ENCODE measurements around the gene METTL24.
"Not testable (repeated sequence)": the region's sequence is repeated elsewhere in the genome, so short reads cannot be mapped to it uniquely, and the experiment has no call there.

Gene METTL24

GRCh38 chr6:110364364-110365105 lies 6.4 kb upstream of the METTL24 start:
- no peak overlapping the region for H3K4me3 ChIP-seq (ENCODE audit: low read depth, low read length)
- DNase-seq (ENCODE audit: low read depth): no peak

DNA sequence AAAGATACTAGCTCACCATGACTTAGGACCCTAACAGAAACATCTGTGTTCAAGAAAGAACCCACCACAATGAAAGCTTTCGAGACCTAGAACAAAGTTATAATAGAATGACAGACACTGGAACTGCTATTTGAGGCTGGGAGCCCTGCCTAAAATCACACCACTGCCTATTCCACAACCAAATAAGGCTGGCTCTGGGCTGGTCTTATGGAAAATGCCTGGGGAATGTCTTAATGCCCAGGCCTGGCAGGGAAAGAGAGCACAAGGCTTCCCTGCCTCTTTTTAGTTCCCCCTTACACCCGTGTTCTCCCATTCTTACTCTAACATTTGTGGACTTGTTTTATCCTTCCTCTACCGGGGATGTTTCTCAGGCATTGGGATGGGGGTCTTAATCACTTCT lies 5.6 kb upstream of the METTL24 start:
- H3K4me3 ChIP-seq (ENCODE audit: low read depth, low read length): no peak overlapping the region
- no peak for DNase-seq (ENCODE audit: low read depth)

DNA sequence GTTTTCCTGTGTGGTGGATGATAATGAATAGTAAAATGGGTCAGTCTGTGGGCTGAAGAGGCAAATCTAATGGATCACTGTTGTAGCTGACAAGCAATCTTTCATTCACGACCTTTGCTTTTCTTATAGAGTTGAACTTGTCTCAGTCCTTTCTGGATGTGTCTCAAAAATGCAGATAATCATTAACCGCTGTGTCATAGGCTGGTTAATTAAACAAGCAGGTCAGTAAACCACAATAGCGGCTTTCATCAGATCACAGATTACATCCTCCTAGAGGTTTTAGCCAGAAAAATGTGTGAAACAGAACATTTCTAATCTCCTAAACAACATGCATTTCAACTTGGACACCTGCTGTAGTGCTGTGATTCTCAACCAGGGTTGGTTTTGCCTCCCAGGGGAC lies 2.5 kb upstream of the METTL24 start:
- DNase-seq (ENCODE audit: low read depth): no peak

GRCh38 chr6:110359556-110359955 lies 1.4 kb upstream of the METTL24 start:
- no peak overlapping the region for H3K4me3 ChIP-seq (ENCODE audit: low read depth, low read length)
- no peak for DNase-seq (ENCODE audit: low read depth)

More for the DNA sequence above, 2.5 kb upstream of the METTL24 start:
- H3K4me3 ChIP-seq (ENCODE audit: low read depth, low read length): no peak overlapping the region

DNA sequence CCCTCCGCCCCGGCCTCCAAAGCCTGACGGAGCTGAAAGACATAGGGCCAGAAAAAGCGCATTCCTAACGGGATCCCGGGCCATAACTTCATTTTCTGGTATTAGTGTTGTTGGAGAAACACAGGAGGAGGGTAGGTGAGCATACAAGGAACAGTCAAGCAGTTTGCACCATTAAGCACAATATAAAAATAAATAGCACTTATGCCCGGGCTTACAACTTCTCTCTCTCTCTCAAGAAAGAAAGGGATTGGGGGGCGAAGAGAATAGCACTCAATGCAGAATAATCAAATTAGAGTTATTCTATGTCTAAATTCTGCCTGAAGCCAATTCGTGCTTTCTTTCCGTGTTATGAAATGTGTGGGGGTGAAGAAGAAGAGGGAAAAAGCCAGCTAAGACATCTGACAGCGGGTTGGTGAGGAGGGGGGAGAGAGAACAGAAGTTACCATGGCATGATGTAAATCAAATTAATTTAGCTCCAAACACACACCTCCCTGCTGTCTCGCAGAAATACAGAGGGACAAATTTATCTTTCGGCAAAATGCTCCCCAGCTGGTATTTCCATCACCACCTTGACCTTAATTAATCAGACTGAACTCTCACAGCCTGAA lies 508 bp upstream of the METTL24 start:
- DNase-seq (ENCODE audit: low read depth): no peak
- peak overlapping the region; percentile 38 for H3K4me3 ChIP-seq (ENCODE audit: low read depth, low read length)

- peak overlapping the region; percentile 34 for H3K4me3 ChIP-seq (ENCODE audit: low read depth, low read length)
- DNase-seq (ENCODE audit: low read depth): no peak
Observed at GRCh38 chr6:110357298-110357663, 868 bp downstream of the METTL24 start.

GRCh38 chr6:110356778-110357177 lies 1.4 kb downstream of the METTL24 start:
- no peak for DNase-seq (ENCODE audit: low read depth)
- no peak overlapping the region for H3K4me3 ChIP-seq (ENCODE audit: low read depth, low read length)

GRCh38 chr6:110355727-110356126 lies 2.4 kb downstream of the METTL24 start:
- H3K4me3 ChIP-seq (ENCODE audit: low read depth, low read length): no peak overlapping the region
- no peak for DNase-seq (ENCODE audit: low read depth)

DNA sequence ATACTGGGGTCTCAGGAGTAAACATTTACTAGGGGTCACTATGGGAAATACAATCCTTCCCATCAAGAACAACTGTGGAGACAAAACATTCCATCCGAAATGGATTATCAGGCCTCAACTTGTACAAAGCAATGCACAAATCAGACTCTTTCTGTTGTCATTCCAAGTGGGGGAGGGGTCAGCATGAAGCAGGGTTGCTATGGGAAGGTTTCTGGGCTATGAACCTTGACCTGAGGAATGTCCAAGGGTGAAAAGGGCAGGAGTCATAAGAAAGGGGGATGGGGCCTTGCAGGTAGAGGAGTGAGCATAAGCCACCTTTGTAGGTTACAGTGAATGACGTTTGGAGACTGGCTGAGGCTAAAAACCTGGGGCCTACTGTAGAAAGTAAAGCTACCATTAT lies 3.1 kb downstream of the METTL24 start:
- no peak overlapping the region for H3K4me3 ChIP-seq (ENCODE audit: low read depth, low read length)
- DNase-seq (ENCODE audit: low read depth): no peak

- H3K4me3 ChIP-seq (ENCODE audit: low read depth, low read length): no peak overlapping the region
- no peak for DNase-seq (ENCODE audit: low read depth)
Observed at GRCh38 chr6:110354153-110354552, 4.0 kb downstream of the METTL24 start.

DNA sequence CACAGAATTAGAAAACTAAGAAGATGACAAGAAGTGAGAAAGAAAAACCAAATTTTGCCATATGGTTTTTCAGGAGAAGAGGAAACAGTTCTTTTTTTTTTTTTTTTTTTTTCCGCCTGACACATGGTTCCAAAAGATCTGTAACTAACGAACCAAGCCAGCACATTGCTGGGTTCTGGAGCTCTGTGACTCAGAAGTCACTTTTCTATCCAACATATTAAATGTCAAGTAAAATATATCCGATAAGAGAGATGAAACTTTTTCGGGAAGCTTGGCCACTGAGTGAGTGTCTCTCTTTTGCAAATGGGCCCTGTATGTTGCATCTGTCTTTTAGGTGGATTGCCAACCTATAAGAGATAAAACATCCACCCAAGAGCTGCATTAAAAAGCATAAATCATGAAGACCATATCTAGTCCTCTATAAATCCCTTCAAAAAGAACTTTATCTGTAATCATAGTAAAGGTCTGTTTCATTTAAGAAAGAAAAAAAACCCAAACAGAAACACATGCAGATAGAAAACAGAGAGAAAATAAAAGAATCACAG lies 4.6 kb downstream of the METTL24 start:
- no peak for DNase-seq (ENCODE audit: low read depth)

GRCh38 chr6:110352563-110353262 lies 5.4 kb downstream of the METTL24 start:
- no peak overlapping the region for H3K4me3 ChIP-seq (ENCODE audit: low read depth, low read length)
- no peak for DNase-seq (ENCODE audit: low read depth)

More for the DNA sequence above, 4.6 kb downstream of the METTL24 start:
- H3K4me3 ChIP-seq (ENCODE audit: low read depth, low read length): no peak overlapping the region

- no peak overlapping the region for H3K4me3 ChIP-seq (ENCODE audit: low read depth, low read length)
- no peak for DNase-seq (ENCODE audit: low read depth)
Observed at GRCh38 chr6:110351986-110352385, 6.2 kb downstream of the METTL24 start.

GRCh38 chr6:110351546-110351945 lies 6.6 kb downstream of the METTL24 start:
- H3K4me3 ChIP-seq (ENCODE audit: low read depth, low read length): no peak overlapping the region
- no peak for DNase-seq (ENCODE audit: low read depth)

DNA sequence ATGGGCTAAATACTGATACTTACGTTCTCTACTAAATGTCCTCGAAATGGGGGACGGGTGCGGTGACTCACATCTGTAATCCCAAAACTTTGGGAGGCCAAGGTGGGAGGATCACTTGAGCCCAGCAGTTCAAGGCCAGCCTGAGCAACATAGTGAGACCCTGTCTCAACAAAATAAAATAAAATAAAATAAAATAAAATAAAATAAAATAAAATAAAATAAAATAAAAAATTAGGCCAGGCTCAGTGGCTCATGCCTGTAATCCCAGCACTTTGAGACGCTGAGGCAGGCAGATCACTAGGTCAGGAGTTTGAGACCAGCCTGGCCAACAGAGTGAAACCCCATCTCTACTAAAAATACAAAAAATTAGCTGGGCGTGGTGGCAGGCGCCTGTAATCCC lies 7.6 kb downstream of the METTL24 start:
- H3K4me3 ChIP-seq (ENCODE audit: low read depth, low read length): not testable (repeated sequence)

GRCh38 chr6:110348961-110349690 lies 9.0 kb downstream of the METTL24 start:
- DNase-seq (ENCODE audit: low read depth): no peak
- no peak overlapping the region for H3K4me3 ChIP-seq (ENCODE audit: low read depth, low read length)

More for the DNA sequence above, 7.6 kb downstream of the METTL24 start:
- DNase-seq (ENCODE audit: low read depth): not testable (repeated sequence)

DNA sequence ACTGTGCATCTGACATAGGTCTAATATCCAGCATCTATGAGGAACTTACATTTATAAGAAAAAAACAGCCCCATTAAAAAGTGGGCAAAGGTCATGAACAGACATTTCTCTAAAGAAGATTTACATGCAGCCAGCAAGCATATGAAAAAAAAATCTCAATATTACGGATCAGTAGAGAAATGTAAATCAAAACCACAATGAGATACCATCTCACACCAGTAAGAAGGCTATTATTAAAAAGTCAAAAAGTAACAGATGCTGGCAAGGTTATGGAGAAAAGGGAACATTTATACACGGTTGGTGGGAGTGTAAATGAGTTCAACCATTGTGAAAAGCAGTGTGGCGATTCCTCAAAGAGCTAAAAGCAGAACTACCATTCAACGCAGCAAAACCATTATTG lies 13.1 kb downstream of the METTL24 start:
- DNase-seq (ENCODE audit: low read depth): no peak

GRCh38 chr6:110342759-110343158 lies 15.4 kb downstream of the METTL24 start:
- no peak overlapping the region for H3K4me3 ChIP-seq (ENCODE audit: low read depth, low read length)
- DNase-seq (ENCODE audit: low read depth): no peak

More for the DNA sequence above, 13.1 kb downstream of the METTL24 start:
- no peak overlapping the region for H3K4me3 ChIP-seq (ENCODE audit: low read depth, low read length)

DNA sequence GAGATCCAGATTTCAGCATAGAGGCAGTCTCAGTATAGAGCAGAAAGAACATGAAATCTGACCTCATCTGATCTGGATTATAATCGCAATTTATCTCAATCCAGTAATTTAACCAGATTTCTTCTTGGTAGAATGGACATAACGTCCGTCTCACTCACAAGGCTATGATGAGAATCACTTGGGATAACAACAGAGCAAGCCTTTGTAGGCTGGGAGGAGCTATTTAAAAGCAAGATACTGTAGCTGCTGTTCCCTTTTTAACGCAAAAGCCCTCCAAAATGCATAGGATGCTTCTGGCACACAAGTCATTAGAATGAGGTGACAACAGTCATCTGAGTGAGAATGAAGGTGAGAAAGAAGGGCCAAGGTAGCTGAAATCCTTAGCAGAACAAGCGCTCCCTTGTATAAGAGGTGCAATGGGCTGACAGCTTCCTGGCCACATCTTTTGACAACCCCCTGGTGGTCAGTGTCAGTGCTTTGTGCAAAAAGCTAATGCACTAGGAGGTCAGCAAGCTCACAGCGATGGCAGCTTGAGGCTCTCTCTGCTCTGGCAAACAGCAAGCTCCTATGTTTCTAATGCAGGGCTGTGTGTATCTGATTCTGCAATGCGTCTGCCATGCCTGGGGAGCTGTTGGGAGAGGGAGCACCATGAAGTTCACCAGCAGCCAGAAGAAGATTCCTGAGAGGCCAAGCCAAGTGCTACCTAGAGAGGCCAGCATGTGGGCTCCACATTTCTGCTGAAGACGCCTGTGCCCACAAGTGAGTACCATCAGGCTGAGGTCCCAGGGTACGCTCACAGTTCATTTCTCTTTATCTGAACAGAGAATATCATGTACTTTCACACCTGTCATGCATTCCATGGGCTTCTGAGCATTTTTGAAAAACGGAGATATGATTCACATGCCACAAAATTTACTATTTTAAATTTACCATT lies 16.2 kb downstream of the METTL24 start:
- no peak overlapping the region for H3K4me3 ChIP-seq (ENCODE audit: low read depth, low read length)
- no peak for DNase-seq (ENCODE audit: low read depth)
